GM12875 (cell line): ENCODE results near the gene TUT7.

Experiments used
- H3K4me3 ChIP-seq: one replicate; pipeline ENCODE4 v1.5.1; 2011; ENCODE audit warnings: low read depth, low read length, control low read depth
- CTCF ChIP-seq: IDR thresholded peaks from 2 replicates; pipeline ENCODE4 v1.5.1; 2011; ENCODE audit warnings: low read depth, mild to moderate bottlenecking, control low read depth, inconsistent platforms, low read length, moderate library complexity, borderline replicate concordance; ENCODE audit not compliant: insufficient read depth

The TUT7 gene

DNA sequence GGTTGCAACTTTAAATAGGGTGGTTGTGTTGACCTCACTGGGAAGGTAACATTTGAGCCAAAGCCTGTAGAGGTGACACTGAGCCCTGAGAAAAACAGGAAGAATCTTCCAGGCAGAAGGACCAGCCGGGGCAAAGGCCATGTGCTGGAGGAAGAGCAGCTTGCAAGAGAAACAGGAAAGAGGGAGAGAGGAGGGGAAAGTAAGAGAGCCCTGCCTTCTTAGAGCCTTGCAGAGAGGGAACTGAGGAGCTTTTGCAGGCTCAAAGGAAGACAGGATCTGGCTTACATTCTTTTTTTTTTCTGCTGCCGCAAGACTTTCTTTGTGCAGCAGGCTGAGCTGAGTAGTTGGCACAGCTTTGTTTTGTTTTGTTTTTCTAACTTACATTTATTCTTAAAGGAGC lies 112.1 kb downstream of the TUT7 start:
- H3K4me3 ChIP-seq, result no peak overlapping the region
- no peak for TF ChIP-seq CTCF

GRCh38 chr9:86241216-86241615 lies 113.0 kb downstream of the TUT7 start:
- TF ChIP-seq CTCF, result no peak
- H3K4me3 ChIP-seq, result no peak overlapping the region

DNA sequence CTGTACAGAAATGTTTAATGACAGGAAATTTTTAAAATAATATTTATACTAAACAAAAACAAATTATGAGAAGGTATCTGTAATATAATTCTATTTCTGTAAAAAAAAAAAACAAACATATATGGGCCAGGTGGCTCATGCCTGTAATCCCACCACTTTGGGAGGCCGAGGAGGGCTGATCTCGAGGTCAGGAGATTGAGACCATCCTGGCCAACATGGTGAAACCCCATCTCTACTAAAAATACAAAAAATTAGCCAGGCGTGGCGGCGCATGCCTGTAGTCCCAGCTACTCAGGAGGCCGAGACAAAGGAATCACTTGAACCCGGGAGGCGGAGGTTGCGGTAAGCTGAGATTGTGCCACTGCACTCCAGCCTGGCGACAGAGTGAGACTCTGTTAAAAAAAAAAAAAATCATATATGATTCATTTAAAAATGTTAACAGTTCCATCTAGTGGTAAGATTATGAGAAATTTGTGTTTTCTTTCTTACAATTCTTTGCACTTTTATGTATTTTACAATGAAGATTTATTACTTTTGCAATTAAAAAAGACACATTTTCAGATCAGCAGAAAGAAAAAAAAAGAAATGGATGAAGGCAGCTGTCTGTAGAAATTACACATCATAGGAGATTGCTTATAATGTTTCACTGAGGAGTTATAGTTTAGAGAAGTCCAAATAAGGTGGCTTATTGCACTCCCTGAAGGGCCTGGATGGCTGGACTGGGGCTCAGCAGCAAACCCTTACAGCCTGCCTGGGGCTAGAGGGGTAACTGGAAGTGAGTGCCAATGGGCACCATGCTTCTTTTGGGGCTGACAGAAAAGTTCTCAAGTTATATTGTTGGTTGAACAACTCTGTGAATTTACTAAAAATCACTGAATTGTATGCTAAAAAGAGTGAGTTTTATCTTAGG lies 115.1 kb downstream of the TUT7 start:
- no peak for TF ChIP-seq CTCF
- no peak overlapping the region for H3K4me3 ChIP-seq
